ENCODE data around the gene CLASP1.

GRCh38 chr2:121382744-121383143, 266.5 kb downstream of the CLASP1 start:
- TF ChIP-seq CTCF (IDR thresholded peaks at IDR 0.05) (no peak), POLR2A (IDR thresholded peaks at IDR 0.05) (no peak), EP300 (IDR thresholded peaks at IDR 0.05) (no peak), POLR2AphosphoS5 (IDR thresholded peaks at IDR 0.05) (no peak)

Data from sigmoid colon (tissue), 4 donors.